HepG2 (cell line): ENCODE measurements around the gene NBR1. TPM values are rescaled to one million over a fixed set of nuclear protein-coding genes. Genes with fewer than 3 reads are reported as not detected.

Source experiments
- ATF7 ChIP-seq, 2 experiments: fragments of 450-650 bp in 1 of 2; sonication (generic) in 1 of 2; formaldehyde crosslinking in 1 of 2; IDR thresholded peaks; 2 replicates each; pipeline versions ENCODE4 v1.4.0 to v1.6.1; 2016 to 2020; ENCODE audit warnings: antibody characterized with exemption in 1 of 2, mild to moderate bottlenecking in 1 of 2, missing genetic modification reagents in 1 of 2
- CSRNP2 ChIP-seq: sonication (generic); formaldehyde crosslinking; conservative IDR thresholded peaks from 2 replicates; pipeline ENCODE4 v1.8.0; 2022; ENCODE audit warnings: low read depth, missing genetic modification reagents
- FOXA1 ChIP-seq, 2 experiments: fragments of 450-650 bp in 1 of 2; sonication (generic) in 1 of 2; formaldehyde crosslinking in 1 of 2; IDR thresholded peaks; 2 replicates each; pipeline versions ENCODE4 v1.4.0 to v1.6.1; 2016 to 2020; ENCODE audit warnings: missing genetic modification reagents in 1 of 2
- HNRNPL ChIP-seq: fragments of 200-400 bp; formaldehyde crosslinking; IDR thresholded peaks from 2 replicates; pipeline ENCODE4 v1.6.1; 2017; ENCODE audit warnings: mild to moderate bottlenecking, low read depth, low read length
- KLF11 ChIP-seq: IDR thresholded peaks from 2 replicates; pipeline ENCODE4 v1.6.1; 2016; ENCODE audit warnings: missing compliant biosample characterization
- KMT2A ChIP-seq: sonication (generic); formaldehyde crosslinking; IDR thresholded peaks from 2 replicates; pipeline ENCODE4 v1.4.0; 2020; ENCODE audit warnings: missing genetic modification reagents
- KMT2B ChIP-seq: IDR thresholded peaks from 2 replicates; pipeline ENCODE4 v1.6.1; 2016; ENCODE audit warnings: missing genetic modification reagents, missing compliant biosample characterization
- MTA3 ChIP-seq: sonication (generic); formaldehyde crosslinking; IDR thresholded peaks from 2 replicates; pipeline ENCODE4 v1.4.0; 2020; ENCODE audit warnings: missing genetic modification reagents
- NFIB ChIP-seq: sonication (generic); formaldehyde crosslinking; IDR thresholded peaks from 2 replicates; pipeline ENCODE4 v1.9.0; 2021; ENCODE audit warnings: missing genetic modification reagents, mild to moderate bottlenecking, borderline replicate concordance
- PATZ1 ChIP-seq: sonication (generic); formaldehyde crosslinking; IDR thresholded peaks from 2 replicates; pipeline ENCODE4 v1.4.0; 2020; ENCODE audit warnings: missing genetic modification reagents
- PITX1 ChIP-seq: sonication (generic); formaldehyde crosslinking; IDR thresholded peaks from 2 replicates; pipeline ENCODE4 v1.5.1; 2020; ENCODE audit warnings: mild to moderate bottlenecking, missing genetic modification reagents
- RFXAP ChIP-seq: sonication (generic); formaldehyde crosslinking; IDR thresholded peaks from 2 replicates; pipeline ENCODE4 v1.4.0; 2020; ENCODE audit warnings: missing genetic modification reagents, borderline replicate concordance
- THAP7 ChIP-seq: sonication (generic); formaldehyde crosslinking; IDR thresholded peaks from 2 replicates; pipeline ENCODE4 v1.8.1; 2023; ENCODE audit warnings: mild to moderate bottlenecking, missing genetic modification reagents
- U2AF1 ChIP-seq: fragments of 200-400 bp; formaldehyde crosslinking; optimal IDR thresholded peaks from 2 replicates; pipeline ENCODE3; 2017; ENCODE audit warnings: mild to moderate bottlenecking, low read depth, low read length
- ZFX ChIP-seq: sonication (generic); formaldehyde crosslinking; IDR thresholded peaks from 2 replicates; pipeline ENCODE4 v1.4.0; 2020; ENCODE audit warnings: mild to moderate bottlenecking, low read depth, missing genetic modification reagents, moderate library complexity
- ZNF143 ChIP-seq: sonication (generic); formaldehyde crosslinking; IDR thresholded peaks from 2 replicates; pipeline ENCODE4 v1.4.0; 2020; ENCODE audit warnings: missing genetic modification reagents
- ZNF235 ChIP-seq: sonication (generic); formaldehyde crosslinking; IDR thresholded peaks from 2 replicates; pipeline ENCODE4 v1.8.1; 2023; ENCODE audit warnings: mild to moderate bottlenecking, missing genetic modification reagents, borderline replicate concordance
- ZNF619 ChIP-seq: sonication (generic); formaldehyde crosslinking; IDR thresholded peaks from 2 replicates; pipeline ENCODE4 v1.4.0; 2020; ENCODE audit warnings: mild to moderate bottlenecking, missing genetic modification reagents
- ZNF691 ChIP-seq: sonication (generic); formaldehyde crosslinking; IDR thresholded peaks from 2 replicates; pipeline ENCODE4 v1.4.0; 2020; ENCODE audit warnings: missing genetic modification reagents, low read depth, mild to moderate bottlenecking, borderline replicate concordance
- ZXDC ChIP-seq: sonication (generic); formaldehyde crosslinking; IDR thresholded peaks from 2 replicates; pipeline ENCODE4 v1.5.0; 2020; ENCODE audit warnings: mild to moderate bottlenecking, missing genetic modification reagents
- polyA plus RNA-seq, 8 experiments: library from polyadenylated mRNA; depleted of rRNA in 3 of 8; stranded (reverse) in 7 of 8; unstranded in 1 of 8; fragments of >200 nt; fragmentation: Illumina TruSeq in 4 of 8; extraction: Trizol in 4 of 8; gene quantifications; 2 replicates each; pipeline versions ENCODE4 v1.2.1 to v1.2.3, GENCODE V29; 2011 to 2016; ENCODE audit warnings: low read depth in 4 of 8, missing spikeins in 1 of 8, mixed read lengths in 1 of 8; ENCODE audit not compliant: insufficient read depth in 1 of 8
- total RNA-seq, 5 experiments: library from RNA; depleted of rRNA; stranded (reverse); fragments of >200 nt; fragmentation: Illumina TruSeq; extraction: Trizol; gene quantifications; 2 replicates each; pipeline ENCODE4 v1.2.3, GENCODE V29; 2016; ENCODE audit warnings: low read depth in 1 of 5

The NBR1 gene
- total and polyA plus RNA-seq, 2 of the 13 experiments (the other 11 are each of a cell fraction or from before 2014, with no cell fraction given), result 51.7 to 121 TPM

GRCh38 chr17:43125967-43126910 is 44.8 kb upstream of the NBR1 start (continued):
- 0 out of 2 replicates have a peak, but pooled peaks have one; percentile 27 for TF ChIP-seq ZXDC
- no peak for TF ChIP-seq KMT2B (CRISPR knock-in tag)
- no peak for TF ChIP-seq CSRNP2 (CRISPR knock-in tag)
- TF ChIP-seq ZNF619 (CRISPR knock-in tag), result no peak
- peak; percentile 52; the same call in 1 of the 2 replicates for TF ChIP-seq PITX1
- TF ChIP-seq U2AF1, result peak; percentile 86
- TF ChIP-seq RFXAP (CRISPR knock-in tag), result no peak
- TF ChIP-seq ZFX (CRISPR knock-in tag), result peak; percentile 32; the same call in 1 of the 2 replicates
- TF ChIP-seq THAP7, result no peak
- TF ChIP-seq KLF11 (CRISPR knock-in tag), result 0 out of 2 replicates have a peak, but pooled peaks have one; percentile 36
- no peak for TF ChIP-seq KMT2A
- no peak for TF ChIP-seq FOXA1 (IDR thresholded peaks at IDR 0.05)
- TF ChIP-seq FOXA1 (CRISPR knock-in tag; IDR thresholded peaks at IDR 0.05), result no peak
- TF ChIP-seq ZNF235 (CRISPR knock-in tag), result no peak
- no peak for TF ChIP-seq NFIB
- 0 out of 2 replicates have a peak, but pooled peaks have one; percentile 21 for TF ChIP-seq HNRNPL
- TF ChIP-seq ZNF691 (CRISPR knock-in tag), result 0 out of 2 replicates have a peak, but pooled peaks have one; percentile 24
- TF ChIP-seq ATF7 (IDR thresholded peaks at IDR 0.05), result no peak
- TF ChIP-seq ATF7 (CRISPR knock-in tag; IDR thresholded peaks at IDR 0.05), result no peak
- peak; percentile 56 for TF ChIP-seq ZNF143 (CRISPR knock-in tag)
- no peak for TF ChIP-seq MTA3 (CRISPR knock-in tag)
- TF ChIP-seq PATZ1 (CRISPR knock-in tag), result peak; percentile 52
